GM12892 (cell line): ENCODE measurements around the gene C1QTNF1.

Experiments used
- DNase-seq: peaks from one replicate; pipeline ENCODE4 v3.0.0; 2011; ENCODE audit not compliant: insufficient read length
- FAIRE-seq: peaks from 2 replicates; lab custom pipeline; 2011; peaks lifted over from hg19 to GRCh38; lab: Jason Lieb, UNC
- POLR2A ChIP-seq: IDR thresholded peaks from 2 replicates; pipeline ENCODE4 v1.6.1; 2011; ENCODE audit warnings: low read depth, low read length, control low read depth
- POLR2AphosphoS5 ChIP-seq: IDR thresholded peaks from 2 replicates; pipeline ENCODE4 v1.6.1; 2011; ENCODE audit warnings: low read depth, low read length, control low read depth
- TAF1 ChIP-seq: IDR thresholded peaks from 2 replicates; pipeline ENCODE4 v1.6.1; 2011; ENCODE audit warnings: low read depth, mild to moderate bottlenecking, control low read depth, low read length, borderline replicate concordance

C1QTNF1 gene

GRCh38 chr17:79087428-79088143 lies 63.6 kb downstream of the C1QTNF1 start:
- DNase-seq (peak; percentile 94), FAIRE-seq (peak; percentile 97)
- TF ChIP-seq POLR2AphosphoS5 (no peak), TAF1 (no peak), POLR2A (no peak)

DNA sequence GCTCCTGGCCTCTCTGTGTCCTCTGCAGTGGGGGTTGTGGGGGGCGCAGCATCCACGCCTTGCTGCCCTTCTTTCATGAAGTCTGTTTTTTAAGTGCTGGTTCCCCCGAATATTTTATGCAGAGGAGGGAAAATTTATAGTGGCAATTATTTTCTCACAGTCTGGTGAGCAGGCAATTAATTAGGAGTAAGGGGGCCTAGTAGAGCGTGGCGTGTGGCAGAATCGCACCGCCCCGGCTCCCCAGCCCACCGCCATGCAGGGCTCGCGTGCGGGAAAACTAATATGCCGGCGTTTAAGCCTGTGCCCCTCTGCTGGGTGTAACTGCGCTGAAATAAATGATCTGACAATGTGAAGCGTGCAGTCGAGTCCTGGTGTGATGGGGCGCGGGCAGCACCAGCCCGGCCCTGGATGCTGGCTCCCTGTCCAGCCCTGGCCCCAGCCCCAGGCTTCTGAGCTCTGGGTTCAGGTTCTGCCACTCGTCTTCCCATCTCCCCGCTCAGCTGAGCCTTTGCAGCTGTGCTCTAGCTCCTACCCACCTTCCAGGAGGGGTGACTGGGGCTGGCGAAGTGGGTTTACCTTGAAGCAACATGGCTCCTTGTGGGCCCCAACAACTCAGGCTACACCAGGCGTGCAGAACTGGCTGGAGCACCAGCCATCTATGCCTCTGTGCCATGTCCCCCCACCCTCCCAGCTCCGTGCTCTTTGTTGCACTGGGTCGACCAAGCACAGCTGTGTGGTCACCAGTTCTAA lies 64.5 kb downstream of the C1QTNF1 start:
- no peak for FAIRE-seq
- TF ChIP-seq POLR2AphosphoS5 (no peak), POLR2A (no peak), TAF1 (no peak)
- no peak for DNase-seq

GRCh38 chr17:79088997-79089328 lies 65.0 kb downstream of the C1QTNF1 start:
- FAIRE-seq (no peak), DNase-seq (no peak)
- TF ChIP-seq POLR2A: no peak
- no peak for TF ChIP-seq TAF1
- no peak for TF ChIP-seq POLR2AphosphoS5

DNA sequence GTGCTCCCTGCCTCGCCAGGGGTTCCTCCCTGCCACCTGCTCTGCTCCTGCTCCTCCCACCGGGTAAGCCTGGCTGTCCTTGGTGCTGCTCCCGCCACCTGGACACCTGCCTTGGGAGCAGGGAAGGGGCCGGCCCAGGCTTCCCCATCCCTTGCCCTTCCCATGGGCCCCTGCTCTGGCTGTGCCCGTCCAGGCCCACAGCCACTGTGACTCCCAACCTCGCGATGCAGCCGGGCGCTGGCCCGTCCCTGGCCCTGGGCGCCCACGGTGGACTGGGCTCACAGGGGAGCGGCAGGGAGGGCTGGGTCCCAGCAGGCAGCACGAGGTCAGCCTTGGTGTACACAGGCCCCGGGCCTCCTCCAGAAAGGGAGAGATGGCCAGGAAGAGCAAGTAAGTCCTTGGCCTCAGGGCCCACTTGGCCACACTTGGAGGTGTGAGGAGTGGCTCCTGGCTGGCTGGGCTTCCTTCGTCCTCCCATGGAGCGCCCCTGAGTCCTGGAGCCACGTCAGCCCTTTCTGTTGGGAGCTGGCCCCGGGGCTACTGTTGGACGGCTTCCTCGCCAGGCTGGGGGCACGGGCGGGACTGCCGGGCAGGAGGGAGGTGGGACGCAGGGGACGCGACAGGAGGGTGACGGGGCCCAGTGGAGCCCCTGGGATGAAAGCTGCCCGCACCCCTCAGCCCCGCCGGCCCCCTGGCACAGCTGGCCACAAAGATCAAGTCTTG lies 65.9 kb downstream of the C1QTNF1 start:
- FAIRE-seq: no peak
- TF ChIP-seq TAF1 (no peak), POLR2A (no peak), POLR2AphosphoS5 (no peak)
- no peak for DNase-seq

DNA sequence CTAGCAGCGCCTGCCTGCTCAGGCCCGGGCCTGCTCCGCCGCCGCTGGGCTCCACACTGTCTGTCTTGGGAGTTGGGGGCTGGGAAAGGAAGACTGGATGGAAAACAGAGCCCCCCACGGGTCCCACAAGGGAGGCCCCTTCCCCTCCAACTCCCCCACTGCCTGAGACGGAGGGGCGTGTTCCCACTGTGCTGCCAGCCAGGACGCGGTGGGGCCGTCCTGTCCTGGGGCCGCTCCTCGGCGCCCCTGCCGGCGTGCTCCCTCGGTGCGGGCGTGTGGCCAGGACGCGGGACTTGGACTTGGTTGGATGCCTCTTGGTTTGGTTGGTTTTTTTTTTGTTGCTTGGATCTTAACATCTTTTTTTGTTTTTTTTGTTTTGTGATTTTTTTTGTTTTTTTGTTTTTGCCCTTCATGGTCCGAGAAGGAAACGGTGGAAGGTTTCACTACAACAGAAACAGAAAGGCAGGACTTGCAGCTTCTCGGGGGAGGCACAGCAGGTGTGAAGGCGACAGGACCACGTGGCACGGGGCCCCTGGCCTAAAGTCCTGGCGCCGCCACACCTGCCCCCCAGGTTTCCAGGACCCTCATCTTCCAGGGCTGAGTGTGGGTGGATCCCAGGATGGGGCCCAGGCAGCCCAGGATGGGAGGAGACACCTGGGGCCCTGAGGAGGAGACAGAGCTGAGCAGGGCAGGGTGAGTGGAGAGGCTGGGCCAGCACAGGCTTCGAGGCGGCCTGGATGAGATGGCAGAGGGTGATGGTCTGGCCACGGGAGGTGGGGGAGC lies 66.7 kb downstream of the C1QTNF1 start:
- no peak for DNase-seq
- TF ChIP-seq TAF1 (no peak), POLR2A (no peak), POLR2AphosphoS5 (no peak)
- FAIRE-seq: no peak

DNA sequence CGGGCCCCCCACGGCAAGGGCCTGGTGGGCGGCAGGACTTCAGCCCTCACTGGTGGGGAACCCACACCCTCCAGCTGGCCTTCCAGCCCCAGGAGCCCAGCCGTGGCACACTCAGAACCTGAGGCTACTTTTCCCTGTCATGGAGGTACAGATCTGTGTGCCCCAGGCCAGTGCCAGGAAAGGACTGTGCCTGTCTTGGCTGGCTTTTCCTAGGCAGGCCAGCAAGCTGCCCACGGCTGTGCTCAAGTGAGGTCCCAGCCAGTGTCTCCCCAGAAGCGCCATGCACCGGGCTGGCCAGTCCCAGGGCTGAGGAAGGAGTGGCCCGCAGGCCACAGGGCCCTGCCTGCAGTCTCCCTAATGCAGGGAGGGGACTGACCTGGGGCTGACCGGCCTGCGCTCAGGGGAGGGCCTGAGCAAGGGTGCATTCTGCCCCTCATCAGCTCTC lies 67.3 kb downstream of the C1QTNF1 start:
- DNase-seq: no peak
- TF ChIP-seq POLR2AphosphoS5: no peak
- no peak for TF ChIP-seq POLR2A
- no peak for TF ChIP-seq TAF1
- no peak for FAIRE-seq

DNA sequence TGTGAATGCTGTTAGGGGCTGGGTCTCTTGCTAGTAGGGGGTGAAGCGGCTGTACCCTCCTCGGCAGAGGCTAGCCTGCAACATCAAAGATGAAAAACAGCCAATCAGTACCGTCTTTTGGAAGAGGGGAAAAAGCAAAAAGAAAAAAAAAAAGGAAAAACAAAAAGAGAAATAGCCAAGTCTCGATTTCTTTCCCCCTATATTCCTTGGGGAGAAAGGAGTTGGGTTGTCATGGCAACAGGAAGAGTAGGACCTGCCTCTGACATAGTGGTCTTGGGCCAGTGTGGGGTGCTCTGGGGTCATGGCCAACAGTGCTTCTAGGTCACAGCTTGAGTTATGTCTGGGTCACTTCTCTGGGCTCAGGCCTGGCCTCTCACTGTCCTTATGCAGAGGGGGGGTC lies 68.6 kb downstream of the C1QTNF1 start:
- no peak for TF ChIP-seq POLR2A
- no peak for FAIRE-seq
- DNase-seq: no peak

GRCh38 chr17:79093270-79093669 lies 69.3 kb downstream of the C1QTNF1 start:
- FAIRE-seq: no peak
- TF ChIP-seq POLR2AphosphoS5: no peak
- no peak for TF ChIP-seq TAF1
- TF ChIP-seq POLR2A: no peak
- no peak for DNase-seq

- DNase-seq: no peak
- FAIRE-seq: no peak
- no peak for TF ChIP-seq POLR2AphosphoS5
- no peak for TF ChIP-seq TAF1
- TF ChIP-seq POLR2A: no peak
These were observed 70.3 kb downstream of the C1QTNF1 start for GRCh38 chr17:79094261-79094660.

- TF ChIP-seq TAF1 (no peak), POLR2AphosphoS5 (no peak)
- DNase-seq: no peak
- no peak for FAIRE-seq
These were observed 71.5 kb downstream of the C1QTNF1 start for GRCh38 chr17:79095345-79096055.

DNA sequence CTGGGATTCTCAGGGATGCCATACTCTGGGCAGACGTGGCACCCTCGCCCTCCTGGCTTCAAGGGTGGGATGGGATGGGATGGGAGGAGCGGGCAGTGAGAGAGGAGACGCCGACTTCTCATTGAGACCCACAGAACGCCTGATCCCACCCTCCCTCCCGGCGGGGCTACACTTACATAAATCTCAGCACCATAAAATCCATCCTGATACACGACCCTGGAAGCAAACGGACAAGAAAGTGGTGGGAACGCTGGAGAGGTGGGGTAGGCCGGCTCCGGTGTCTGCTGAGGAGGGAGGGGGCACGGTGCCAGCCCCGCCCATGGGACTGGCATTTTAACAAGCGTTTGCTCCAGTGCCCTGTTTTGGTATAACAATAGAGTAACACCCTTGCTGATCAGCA lies 72.5 kb downstream of the C1QTNF1 start:
- DNase-seq: no peak
- TF ChIP-seq TAF1 (no peak), POLR2A (no peak), POLR2AphosphoS5 (no peak)
- FAIRE-seq: no peak
